Trophoblast cell (in vitro differentiated cells and primary cell): Measurements from ENCODE around the gene ADAM23.
A peak's percentile ranks its signal among the peaks of the same experiment; 100 is the strongest.

Experiments
- DNase-seq, 2 donors: peaks; one replicate each; pipeline ENCODE4 v3.0.0-alpha.2; 2016
- H2AFZ ChIP-seq: 2 replicates; pipeline ENCODE4 v1.6.1; 2013; ENCODE audit warnings: low read length, moderate library complexity, mild to moderate bottlenecking; ENCODE audit not compliant: insufficient read depth, poor library complexity
- H2AK5ac ChIP-seq: 2 replicates; pipeline ENCODE4 v1.6.1; 2013; ENCODE audit warnings: mild to moderate bottlenecking, low read length
- H2BK120ac ChIP-seq: 2 replicates; pipeline ENCODE4 v1.6.1; 2013; ENCODE audit warnings: low read length, mild to moderate bottlenecking, moderate library complexity; ENCODE audit not compliant: insufficient read depth, poor library complexity
- H2BK12ac ChIP-seq: 2 replicates; pipeline ENCODE4 v1.6.1; 2013; ENCODE audit warnings: mild to moderate bottlenecking, low read length, moderate library complexity
- H2BK5ac ChIP-seq: 2 replicates; pipeline ENCODE4 v1.6.1; 2013; ENCODE audit warnings: low read length, low read depth, moderate library complexity, mild to moderate bottlenecking; ENCODE audit not compliant: poor library complexity
- H3K14ac ChIP-seq: 2 replicates; pipeline ENCODE4 v1.6.1; 2013; ENCODE audit warnings: mild to moderate bottlenecking, low read length
- H3K18ac ChIP-seq: 2 replicates; pipeline ENCODE4 v1.6.1; 2013; ENCODE audit warnings: mild to moderate bottlenecking, low read length
- H3K23ac ChIP-seq: 2 replicates; pipeline ENCODE4 v1.6.1; 2013; ENCODE audit warnings: low read length
- H3K27ac ChIP-seq: 2 replicates; pipeline ENCODE4 v1.5.1; 2013; ENCODE audit warnings: low read depth, mild to moderate bottlenecking, inconsistent platforms, low read length, moderate library complexity
- H3K27me3 ChIP-seq: 2 replicates; pipeline ENCODE4 v1.6.1; 2013; ENCODE audit warnings: inconsistent platforms, mild to moderate bottlenecking, low read length, moderate library complexity; ENCODE audit not compliant: insufficient read depth
- H3K36me3 ChIP-seq, 2 experiments: 1 replicate in 1 of 2; 2 replicates in 1 of 2; pipeline ENCODE4 v1.6.1; 2013; ENCODE audit warnings: low read length in 2 of 2, mild to moderate bottlenecking in 2 of 2, moderate library complexity in 1 of 2; ENCODE audit not compliant: insufficient read depth in 2 of 2, control insufficient read depth in 1 of 2
- H3K4ac ChIP-seq: 2 replicates; pipeline ENCODE4 v1.6.1; 2013; ENCODE audit warnings: low read depth, mild to moderate bottlenecking, low read length, moderate library complexity
- H3K4me1 ChIP-seq, 2 experiments: 1 replicate in 1 of 2; 2 replicates in 1 of 2; pipeline ENCODE4 v1.6.1; 2013; ENCODE audit warnings: low read length in 2 of 2, mild to moderate bottlenecking in 2 of 2, moderate library complexity in 1 of 2; ENCODE audit not compliant: insufficient read depth in 2 of 2, control insufficient read depth in 1 of 2
- H3K4me2 ChIP-seq: 2 replicates; pipeline ENCODE4 v1.6.1; 2013; ENCODE audit warnings: inconsistent platforms, mild to moderate bottlenecking, low read length, moderate library complexity
- H3K4me3 ChIP-seq: 2 replicates; pipeline ENCODE4 v1.5.1; 2013; ENCODE audit warnings: mild to moderate bottlenecking, low read depth, low read length, inconsistent platforms
- H3K79me1 ChIP-seq: one replicate; pipeline ENCODE4 v1.6.1; 2013; ENCODE audit warnings: low read length
- H3K79me2 ChIP-seq: 2 replicates; pipeline ENCODE4 v1.6.1; 2013; ENCODE audit warnings: low read length, mild to moderate bottlenecking; ENCODE audit not compliant: control insufficient read depth, insufficient read depth, poor library complexity
- H3K9ac ChIP-seq: 2 replicates; pipeline ENCODE4 v1.6.1; 2013; ENCODE audit warnings: mild to moderate bottlenecking, low read length
- H3K9me3 ChIP-seq: 2 replicates; pipeline ENCODE4 v1.6.1; 2013; ENCODE audit warnings: low read depth, mild to moderate bottlenecking, control low read depth, inconsistent platforms, low read length; ENCODE audit not compliant: insufficient read depth
- H4K12ac ChIP-seq: 2 replicates; pipeline ENCODE4 v1.6.1; 2013; ENCODE audit warnings: low read depth, mild to moderate bottlenecking, low read length, moderate library complexity
- H4K8ac ChIP-seq: 2 replicates; pipeline ENCODE4 v1.6.1; 2013; ENCODE audit warnings: low read depth, mild to moderate bottlenecking, low read length, moderate library complexity
- H4K91ac ChIP-seq: one replicate; pipeline ENCODE4 v1.6.1; 2013; ENCODE audit warnings: low read depth, mild to moderate bottlenecking, low read length, moderate library complexity
- WGBS: extraction: QIAGEN DNeasy Blood & Tissue Kit; methylation state at CpG from one replicate; pipeline ENCODE4 v1.1.7; 2013; ENCODE audit warnings: missing lambda C conversion rate; ENCODE audit not compliant: insufficient read length, insufficient coverage; ENCODE audit errors: extremely low coverage; 5-methylcytosine and 5-hydroxymethylcytosine counted together

ADAM23 gene

DNA sequence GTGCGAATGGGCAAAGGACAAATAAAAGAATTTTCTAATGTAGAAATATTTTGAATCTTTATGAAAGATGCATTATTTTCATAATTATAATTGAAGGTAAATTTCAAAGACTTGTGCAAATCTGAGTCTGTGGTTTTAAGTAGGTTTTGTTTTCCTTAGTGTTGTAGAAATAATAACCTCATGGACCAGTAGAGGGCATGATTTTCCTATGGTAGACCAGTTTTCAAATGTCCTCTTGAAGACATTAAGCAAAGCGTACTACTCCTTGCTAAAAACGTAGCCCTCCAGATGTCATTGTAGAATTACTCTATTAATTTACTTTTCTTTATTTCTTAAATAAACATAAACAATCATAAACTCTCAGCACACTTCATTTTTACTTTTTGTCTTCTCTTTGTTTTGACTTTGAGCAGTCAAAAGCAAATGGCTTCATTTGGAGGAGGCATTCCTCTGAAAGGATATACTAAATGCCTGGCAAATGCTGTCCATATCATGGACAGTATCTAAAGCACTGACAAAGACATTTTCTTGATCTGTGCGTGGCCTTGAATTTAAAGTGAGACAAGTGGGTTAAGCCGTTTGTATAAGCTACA is 113.1 kb downstream of the ADAM23 start:
- no peak overlapping the region for H2BK120ac ChIP-seq
- H3K9me3 ChIP-seq = no peaks in the 10 kb centered on the region
- H2AFZ ChIP-seq = no peak overlapping the region
- no peak overlapping the region for H3K23ac ChIP-seq
- H3K14ac ChIP-seq = no peak overlapping the region
- no peak overlapping the region for H3K4me3 ChIP-seq
- H4K8ac ChIP-seq = no peak overlapping the region
- H3K18ac ChIP-seq = no peak overlapping the region
- H2AK5ac ChIP-seq = no peak overlapping the region
- no peak overlapping the region for H3K27ac ChIP-seq
- no peak overlapping the region for H3K9ac ChIP-seq
- no CpG with 5 or more reads among the region's 5 CpGs for WGBS
- H3K4ac ChIP-seq = no peak overlapping the region
- DNase-seq = peak in 1 of 2 donors; percentile 62
- no peaks in the 10 kb centered on the region for H3K79me1 ChIP-seq
- H3K4me1 ChIP-seq = no peaks in the 10 kb centered on the region
- H2BK5ac ChIP-seq = no peak overlapping the region
- H4K91ac ChIP-seq = no peak overlapping the region
- H3K4me2 ChIP-seq = no peak overlapping the region
- no peaks in the 10 kb centered on the region for H3K27me3 ChIP-seq
- no peaks in the 10 kb centered on the region for H3K79me2 ChIP-seq
- no peaks in the 10 kb centered on the region for H3K36me3 ChIP-seq
- H4K12ac ChIP-seq = no peak overlapping the region
- no peak overlapping the region for H2BK12ac ChIP-seq

DNA sequence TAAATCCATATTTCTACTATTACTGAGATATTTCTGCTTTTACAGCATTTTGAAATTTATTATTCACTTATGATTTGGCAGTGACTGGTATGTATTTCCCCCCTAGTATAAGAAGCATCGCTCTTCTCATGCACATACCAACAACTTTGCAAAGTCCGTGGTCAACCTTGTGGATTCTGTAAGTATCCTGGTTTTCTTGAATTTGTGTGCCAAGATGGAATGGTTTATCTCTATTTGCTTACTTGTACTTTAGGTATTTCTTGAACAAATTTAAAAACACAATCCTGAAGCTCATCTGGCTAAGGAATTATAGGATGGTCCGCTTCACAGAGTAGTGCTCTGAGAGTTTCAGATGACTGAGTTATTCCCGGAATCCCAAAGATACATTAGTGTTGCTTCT is 114.0 kb downstream of the ADAM23 start:
- Histone ChIP-seq H3K27ac (no peak overlapping the region), H3K9me3 (no peaks in the 10 kb centered on the region), H4K12ac (no peak overlapping the region), H4K8ac (no peak overlapping the region), H3K79me2 (no peaks in the 10 kb centered on the region), H3K4me1 (no peaks in the 10 kb centered on the region), H4K91ac (no peak overlapping the region), H3K4me3 (no peak overlapping the region), H3K4ac (no peak overlapping the region), H3K27me3 (no peaks in the 10 kb centered on the region), H2BK12ac (no peak overlapping the region), H3K9ac (no peak overlapping the region), H2BK120ac (no peak overlapping the region), H3K4me2 (no peak overlapping the region), H3K23ac (no peak overlapping the region), H2AFZ (no peak overlapping the region), H2BK5ac (no peak overlapping the region), H3K79me1 (no peaks in the 10 kb centered on the region), H3K14ac (no peak overlapping the region), H2AK5ac (no peak overlapping the region), H3K18ac (no peak overlapping the region), H3K36me3 (no peaks in the 10 kb centered on the region)
- no CpG with 5 or more reads among the region's 4 CpGs for WGBS
- no peak for DNase-seq

DNA sequence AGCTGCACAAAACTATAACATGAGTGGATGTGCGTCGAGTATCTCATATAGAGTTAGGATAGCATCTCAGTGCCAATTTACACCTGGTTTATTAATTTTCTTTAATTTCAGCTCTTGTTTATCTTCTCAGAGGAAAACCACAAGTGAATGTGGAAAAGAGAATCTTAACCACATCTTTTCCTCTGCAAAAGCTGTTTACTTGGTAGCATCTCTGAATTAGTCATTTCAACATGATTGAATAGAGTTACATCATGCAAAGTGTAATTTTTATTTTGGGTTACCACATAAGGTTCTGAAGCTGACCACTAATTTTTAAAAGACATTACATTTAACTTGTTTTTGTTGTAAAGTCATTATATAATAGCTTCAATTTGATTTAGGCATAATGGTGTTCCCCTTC is 115.2 kb downstream of the ADAM23 start:
- Histone ChIP-seq H4K91ac (no peak overlapping the region), H3K9ac (no peak overlapping the region), H2BK12ac (no peak overlapping the region), H2AFZ (no peak overlapping the region), H3K9me3 (no peaks in the 10 kb centered on the region), H3K23ac (no peak overlapping the region), H3K14ac (no peak overlapping the region), H3K79me2 (no peaks in the 10 kb centered on the region), H3K4me3 (no peak overlapping the region), H4K12ac (no peak overlapping the region), H3K4ac (no peak overlapping the region), H2BK5ac (no peak overlapping the region), H3K27me3 (no peaks in the 10 kb centered on the region), H3K27ac (no peak overlapping the region), H2BK120ac (no peak overlapping the region), H3K4me1 (no peaks in the 10 kb centered on the region), H3K18ac (no peak overlapping the region), H4K8ac (no peak overlapping the region), H3K79me1 (no peaks in the 10 kb centered on the region), H3K36me3 (no peaks in the 10 kb centered on the region), H2AK5ac (no peak overlapping the region), H3K4me2 (no peak overlapping the region)
- WGBS = no CpG with 5 or more reads among the region's 2 CpGs
- no peak for DNase-seq

DNA sequence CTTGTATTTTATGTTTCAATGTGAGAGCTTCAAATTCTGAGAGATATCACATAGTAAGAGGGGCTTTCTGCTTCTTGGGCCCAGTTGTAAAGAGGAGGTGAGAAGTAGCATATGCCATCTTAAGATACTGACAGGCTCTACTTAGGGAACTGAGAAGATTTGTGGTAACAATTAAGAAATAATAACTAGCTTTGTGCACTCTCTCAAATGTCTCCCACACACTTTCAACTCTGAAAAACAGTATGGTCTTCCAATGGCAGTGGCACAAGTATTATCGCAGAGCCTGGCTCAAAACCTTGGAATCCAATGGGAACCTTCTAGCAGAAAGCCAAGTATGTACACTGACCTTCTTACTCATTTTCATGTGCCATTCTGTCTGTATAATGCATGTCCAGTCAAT is 118.6 kb downstream of the ADAM23 start:
- Histone ChIP-seq H3K27ac (no peak overlapping the region), H3K9ac (no peak overlapping the region), H3K18ac (no peak overlapping the region), H4K91ac (no peak overlapping the region), H3K4me1 (no peaks in the 10 kb centered on the region), H3K79me2 (no peaks in the 10 kb centered on the region), H3K4me3 (no peak overlapping the region), H3K36me3 (no peaks in the 10 kb centered on the region), H3K4me2 (no peak overlapping the region), H4K8ac (no peak overlapping the region), H2AFZ (no peak overlapping the region), H3K23ac (no peak overlapping the region), H2BK120ac (no peak overlapping the region), H3K79me1 (no peaks in the 10 kb centered on the region), H2BK5ac (no peak overlapping the region), H3K14ac (no peak overlapping the region), H2AK5ac (no peak overlapping the region), H3K4ac (no peak overlapping the region), H3K27me3 (no peaks in the 10 kb centered on the region), H4K12ac (no peak overlapping the region), H3K9me3 (peaks cover 3% of the 10 kb centered on the region), H2BK12ac (no peak overlapping the region)
- DNase-seq = no peak
- WGBS = no CpG with 5 or more reads among the region's 1 CpG
